Neuronal stem cell (in vitro differentiated cells): ENCODE data around the gene PDE7B.

ENCODE experiments used
- DNase-seq: peaks from one replicate; pipeline ENCODE4 v3.0.0-alpha.2; 2013; ENCODE audit warnings: low spot score
- H2AFZ ChIP-seq: one replicate; pipeline ENCODE4 v1.6.1; 2013; ENCODE audit warnings: mild to moderate bottlenecking, low read length, inconsistent platforms
- H2AK5ac ChIP-seq: 2 replicates; pipeline ENCODE4 v1.6.1; 2013; ENCODE audit warnings: low read depth, mild to moderate bottlenecking, inconsistent platforms, low read length, moderate library complexity, mixed read lengths
- H2BK120ac ChIP-seq: 2 replicates; pipeline ENCODE4 v1.6.1; 2013; ENCODE audit warnings: low read depth, mild to moderate bottlenecking, inconsistent platforms, low read length, moderate library complexity, mixed read lengths
- H2BK12ac ChIP-seq: one replicate; pipeline ENCODE4 v1.6.1; 2013; ENCODE audit warnings: low read length, inconsistent platforms
- H2BK15ac ChIP-seq: 2 replicates; pipeline ENCODE4 v1.6.1; 2013; ENCODE audit warnings: mild to moderate bottlenecking, low read length, inconsistent platforms, mixed read lengths
- H2BK5ac ChIP-seq: one replicate; pipeline ENCODE4 v1.6.1; 2013; ENCODE audit warnings: inconsistent platforms, mild to moderate bottlenecking, low read length, moderate library complexity
- H3K14ac ChIP-seq: one replicate; pipeline ENCODE4 v1.6.1; 2013; ENCODE audit warnings: low read length, inconsistent platforms
- H3K18ac ChIP-seq: 2 replicates; pipeline ENCODE4 v1.6.1; 2013; ENCODE audit warnings: low read length, inconsistent platforms
- H3K23ac ChIP-seq: 2 replicates; pipeline ENCODE4 v1.6.1; 2013; ENCODE audit warnings: low read depth, mild to moderate bottlenecking, mixed read lengths, low read length, inconsistent platforms; ENCODE audit not compliant: poor library complexity
- H3K27ac ChIP-seq: replicated peaks from 3 replicates; pipeline ENCODE4 v1.5.1; 2013; ENCODE audit warnings: low read length, inconsistent platforms
- H3K27me3 ChIP-seq, 3 experiments: 2 replicates each; pipeline ENCODE4 v1.6.1; 2013; ENCODE audit warnings: low read length in 3 of 3, mild to moderate bottlenecking in 2 of 3, inconsistent platforms in 1 of 3, low read depth in 1 of 3, mixed read lengths in 1 of 3, moderate library complexity in 1 of 3; ENCODE audit not compliant: control insufficient read depth in 3 of 3, insufficient read depth in 3 of 3
- H3K36me3 ChIP-seq, 2 donors: replicated peaks in 1 of 2; 2 replicates each; pipeline ENCODE4 v1.6.1; 2013; ENCODE audit warnings: low read length in 2 of 2; ENCODE audit not compliant: control insufficient read depth in 2 of 2, insufficient read depth in 2 of 2
- H3K4ac ChIP-seq: 2 replicates; pipeline ENCODE4 v1.6.1; 2013; ENCODE audit warnings: inconsistent platforms, mild to moderate bottlenecking, low read length, moderate library complexity
- H3K4me1 ChIP-seq, 2 donors: 1 replicate in 1 of 2; 2 replicates in 1 of 2; pipeline ENCODE4 v1.6.1; 2013; ENCODE audit warnings: low read length in 2 of 2, low read depth in 1 of 2; ENCODE audit not compliant: control insufficient read depth in 2 of 2, insufficient read depth in 1 of 2
- H3K4me2 ChIP-seq: one replicate; pipeline ENCODE4 v1.6.1; 2013; ENCODE audit warnings: mild to moderate bottlenecking, low read length, inconsistent platforms; ENCODE audit not compliant: insufficient read depth, poor library complexity, severe bottlenecking
- H3K4me3 ChIP-seq, 2 donors: 2 replicates each; pipeline ENCODE4 v1.5.1; 2013; ENCODE audit warnings: low read length in 2 of 2, mild to moderate bottlenecking in 2 of 2, inconsistent platforms in 1 of 2, moderate library complexity in 1 of 2
- H3K79me1 ChIP-seq: one replicate; pipeline ENCODE4 v1.6.1; 2013; ENCODE audit warnings: low read depth, mild to moderate bottlenecking, inconsistent platforms, low read length, moderate library complexity
- H3K9ac ChIP-seq: one replicate; pipeline ENCODE4 v1.6.1; 2013; ENCODE audit warnings: mild to moderate bottlenecking, low read depth, low read length, inconsistent platforms; ENCODE audit not compliant: poor library complexity
- H3K9me3 ChIP-seq, 2 donors: replicated peaks in 1 of 2; 2 replicates each; pipeline versions ENCODE3 to v1.6.1; 2013; ENCODE audit warnings: low read length in 2 of 2, mild to moderate bottlenecking in 2 of 2, inconsistent platforms in 1 of 2, low read depth in 1 of 2, mixed read lengths in 1 of 2, moderate library complexity in 1 of 2; ENCODE audit not compliant: control insufficient read depth in 2 of 2, insufficient read depth in 1 of 2
- H4K8ac ChIP-seq: one replicate; pipeline ENCODE4 v1.6.1; 2013; ENCODE audit warnings: low read depth, mild to moderate bottlenecking, inconsistent platforms, low read length, moderate library complexity
- H4K91ac ChIP-seq: one replicate; pipeline ENCODE4 v1.6.1; 2013; ENCODE audit warnings: low read length, low read depth, mild to moderate bottlenecking, inconsistent platforms; ENCODE audit not compliant: poor library complexity
- WGBS, 2 donors: extraction: QIAGEN DNeasy Blood & Tissue Kit; methylation state at CpG; one replicate each; pipeline ENCODE4 v1.1.7; 2013; ENCODE audit warnings: missing lambda C conversion rate in 2 of 2, mixed read lengths in 1 of 2; ENCODE audit not compliant: insufficient read length in 2 of 2, insufficient replicate concordance in 1 of 2; ENCODE audit errors: extremely low coverage in 2 of 2; 5-methylcytosine and 5-hydroxymethylcytosine counted together

The PDE7B gene

DNA sequence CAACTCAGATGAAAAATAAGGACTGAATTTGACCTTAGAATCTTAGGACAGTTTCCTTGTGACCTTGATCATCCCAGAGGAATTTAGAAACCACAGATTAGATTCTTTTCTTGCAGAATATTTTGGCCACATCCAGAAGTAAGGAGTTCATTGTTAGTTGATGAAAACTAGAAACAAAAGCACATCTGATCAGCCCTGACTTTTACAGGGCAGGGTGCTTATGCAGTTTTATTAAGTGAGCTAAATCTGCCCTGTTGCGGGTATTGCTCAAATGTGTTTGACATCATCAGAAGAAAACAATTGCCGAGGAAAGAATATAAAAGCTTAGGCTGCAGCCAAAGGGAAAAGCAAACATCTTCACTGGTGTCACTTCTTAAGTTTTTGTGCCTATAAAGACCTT, 297.8 kb downstream of the PDE7B start:
- H3K4ac ChIP-seq, result no peak overlapping the region
- H3K9ac ChIP-seq, result no peak overlapping the region
- H2AFZ ChIP-seq, result no peak overlapping the region
- WGBS, 2 donors, result no CpG with 5 or more reads among the region's 2 CpGs
- no peaks in the 10 kb centered on the region for H3K79me1 ChIP-seq
- no peak overlapping the region for H3K4me2 ChIP-seq
- H2AK5ac ChIP-seq, result no peak overlapping the region
- no peak overlapping the region for H4K8ac ChIP-seq
- H3K4me1 ChIP-seq, result no peaks in the 10 kb centered on the region
- H3K27ac ChIP-seq, result no peak overlapping the region
- no peak overlapping the region for H4K91ac ChIP-seq
- no peaks in the 10 kb centered on the region for H3K27me3 ChIP-seq
- H2BK120ac ChIP-seq, result no peak overlapping the region
- no peak overlapping the region for H3K14ac ChIP-seq
- H3K18ac ChIP-seq, result no peak overlapping the region
- H3K4me3 ChIP-seq, result no peak overlapping the region
- H2BK5ac ChIP-seq, result no peak overlapping the region
- no peak overlapping the region for H3K23ac ChIP-seq
- no peak overlapping the region for H2BK15ac ChIP-seq
- DNase-seq, result no peak
- H3K36me3 ChIP-seq, result no peaks in the 10 kb centered on the region
- H3K9me3 ChIP-seq, result no peaks in the 10 kb centered on the region
- no peak overlapping the region for H2BK12ac ChIP-seq

DNA sequence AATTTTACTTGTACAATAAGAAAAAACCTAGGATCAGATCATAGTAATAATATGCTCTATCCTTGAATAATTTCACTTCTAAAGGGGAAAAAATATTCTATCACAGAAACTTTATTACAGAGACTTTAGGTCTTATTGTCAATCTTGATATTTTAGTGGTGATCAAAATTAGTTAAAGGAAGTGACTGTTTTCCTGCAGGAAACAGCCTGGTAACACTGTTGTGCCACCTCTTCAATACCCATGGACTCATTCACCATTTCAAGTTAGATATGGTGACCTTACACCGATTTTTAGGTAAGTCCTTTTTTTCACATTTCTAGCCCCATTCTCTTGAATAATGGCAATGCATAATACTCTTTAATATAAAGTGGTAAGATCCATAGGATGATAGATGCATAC, 299.5 kb downstream of the PDE7B start:
- Histone ChIP-seq H4K91ac (no peak overlapping the region), H3K9me3 (no peaks in the 10 kb centered on the region), H2AK5ac (no peak overlapping the region), H3K23ac (no peak overlapping the region), H2BK12ac (no peak overlapping the region), H3K27ac (no peak overlapping the region), H3K4ac (no peak overlapping the region), H2BK15ac (no peak overlapping the region), H3K4me1 (no peaks in the 10 kb centered on the region), H2AFZ (no peak overlapping the region), H2BK120ac (no peak overlapping the region), H3K4me3 (no peak overlapping the region), H2BK5ac (no peak overlapping the region), H4K8ac (no peak overlapping the region), H3K27me3 (no peaks in the 10 kb centered on the region), H3K9ac (no peak overlapping the region), H3K4me2 (no peak overlapping the region), H3K79me1 (no peaks in the 10 kb centered on the region), H3K14ac (no peak overlapping the region), H3K18ac (no peak overlapping the region), H3K36me3 (no peaks in the 10 kb centered on the region)
- no CpG with 5 or more reads among the region's 1 CpG for WGBS, 2 donors
- DNase-seq, result no peak

DNA sequence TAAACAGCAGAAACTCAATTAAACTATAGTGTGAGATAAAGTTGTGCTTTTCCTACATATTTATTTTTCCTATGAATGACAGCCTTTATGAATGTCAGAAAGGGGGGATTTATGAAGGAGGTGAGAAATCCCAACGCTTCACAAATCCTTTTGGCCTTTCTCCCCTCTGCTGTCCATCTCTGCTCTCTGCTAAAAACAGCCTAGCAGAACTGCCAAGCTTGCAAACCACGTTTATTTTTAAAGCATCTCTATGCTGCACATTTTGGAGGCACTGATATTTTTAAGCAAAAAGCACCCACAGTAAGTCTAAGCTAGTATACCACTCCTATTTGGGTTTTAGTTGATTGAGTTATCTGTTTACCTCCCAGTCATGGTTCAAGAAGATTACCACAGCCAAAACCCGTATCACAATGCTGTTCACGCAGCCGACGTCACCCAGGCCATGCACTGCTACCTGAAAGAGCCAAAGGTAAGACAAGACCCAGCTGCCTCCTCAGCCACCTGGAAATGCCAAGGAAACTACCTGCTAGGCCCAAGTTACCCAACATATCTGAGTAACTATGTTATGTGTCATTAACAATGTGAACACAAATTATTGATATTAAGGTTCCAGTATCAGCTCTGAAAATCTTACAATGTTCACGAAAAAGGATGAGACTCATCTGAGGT, 302.3 kb downstream of the PDE7B start:
- no peak overlapping the region for H4K8ac ChIP-seq
- H2BK12ac ChIP-seq, result no peak overlapping the region
- peaks cover 0 to 8% of the 10 kb centered on the region in 2 donors for H3K4me1 ChIP-seq
- no peaks in the 10 kb centered on the region for H3K36me3 ChIP-seq
- H3K9ac ChIP-seq, result no peak overlapping the region
- no peaks in the 10 kb centered on the region for H3K79me1 ChIP-seq
- no peak overlapping the region for H3K27ac ChIP-seq
- no peak for DNase-seq
- no CpG with 5 or more reads among the region's 7 CpGs for WGBS, 2 donors
- no peak overlapping the region for H2BK120ac ChIP-seq
- no peaks in the 10 kb centered on the region for H3K9me3 ChIP-seq
- H3K27me3 ChIP-seq, result no peaks in the 10 kb centered on the region
- H3K4ac ChIP-seq, result no peak overlapping the region
- no peak overlapping the region for H3K14ac ChIP-seq
- no peak overlapping the region for H2BK15ac ChIP-seq
- no peak overlapping the region for H3K18ac ChIP-seq
- H2AFZ ChIP-seq, result no peak overlapping the region
- no peak overlapping the region for H2AK5ac ChIP-seq
- no peak overlapping the region for H2BK5ac ChIP-seq
- H3K23ac ChIP-seq, result no peak overlapping the region
- H3K4me3 ChIP-seq, result no peak overlapping the region
- H3K4me2 ChIP-seq, result no peak overlapping the region
- no peak overlapping the region for H4K91ac ChIP-seq

DNA sequence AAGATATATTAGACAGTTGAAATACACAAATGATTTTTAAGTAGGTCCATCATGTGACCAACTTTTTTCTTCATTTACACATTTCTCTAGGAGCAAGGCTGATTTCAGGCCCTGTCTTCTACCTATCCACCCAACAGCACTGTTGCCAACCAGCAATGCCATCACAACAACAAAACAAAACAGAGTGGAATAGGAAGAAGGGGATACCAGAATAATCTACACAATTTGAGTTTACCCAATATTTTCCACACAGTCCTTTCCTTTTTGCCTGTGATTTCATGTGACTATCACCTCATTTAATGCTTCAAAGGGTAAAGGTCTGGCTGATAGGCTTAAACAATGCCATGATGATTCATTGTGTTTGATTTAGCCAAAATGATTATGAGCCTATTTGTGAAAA, 303.7 kb downstream of the PDE7B start:
- Histone ChIP-seq H3K36me3 (no peaks in the 10 kb centered on the region), H3K18ac (no peak overlapping the region), H2AK5ac (no peak overlapping the region), H4K8ac (no peak overlapping the region), H2BK120ac (no peak overlapping the region), H3K4ac (no peak overlapping the region), H3K4me3 (no peak overlapping the region), H3K14ac (no peak overlapping the region), H3K27ac (no peak overlapping the region), H3K23ac (no peak overlapping the region), H2BK12ac (no peak overlapping the region), H3K4me1 (peaks cover 2 to 18% of the 10 kb centered on the region in 2 donors), H3K27me3 (no peaks in the 10 kb centered on the region), H3K79me1 (no peaks in the 10 kb centered on the region), H3K4me2 (no peak overlapping the region), H2BK5ac (no peak overlapping the region), H4K91ac (no peak overlapping the region), H2BK15ac (no peak overlapping the region), H2AFZ (no peak overlapping the region), H3K9me3 (no peaks in the 10 kb centered on the region), H3K9ac (no peak overlapping the region)
- DNase-seq, result no peak
